NCI-H2171 treated with DMSO at 0.1 percent for 48 hours (cell line): ENCODE data around the gene PDE4B.

Experiments used
- DNase-seq: peaks from one replicate; lab custom pipeline; 2025; lab: John Stamatoyannopoulos, UW

PDE4B gene

DNA sequence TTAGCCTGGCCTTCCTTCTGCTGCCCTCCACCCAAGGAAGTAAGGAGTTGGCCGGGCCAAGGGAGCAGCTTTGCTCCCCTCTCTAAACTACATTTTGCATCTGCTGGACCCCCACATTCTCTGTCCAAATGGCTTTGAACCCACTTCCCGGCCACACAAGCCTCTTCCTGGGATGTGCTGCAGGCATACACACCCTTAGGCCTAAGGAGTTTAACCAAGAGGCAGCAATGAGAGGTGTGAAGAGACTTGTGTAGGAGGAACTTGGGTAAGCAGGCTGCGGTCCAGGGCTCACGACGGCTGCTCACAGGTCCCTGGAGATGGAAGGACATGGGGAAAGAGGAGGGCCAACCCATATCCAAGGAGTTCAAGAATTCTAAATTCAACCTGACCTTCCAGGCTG, 544.6 kb downstream of the PDE4B start:
- no peak for DNase-seq

GRCh38 chr1:66339944-66340343, 547.2 kb downstream of the PDE4B start:
- DNase-seq: no peak

DNA sequence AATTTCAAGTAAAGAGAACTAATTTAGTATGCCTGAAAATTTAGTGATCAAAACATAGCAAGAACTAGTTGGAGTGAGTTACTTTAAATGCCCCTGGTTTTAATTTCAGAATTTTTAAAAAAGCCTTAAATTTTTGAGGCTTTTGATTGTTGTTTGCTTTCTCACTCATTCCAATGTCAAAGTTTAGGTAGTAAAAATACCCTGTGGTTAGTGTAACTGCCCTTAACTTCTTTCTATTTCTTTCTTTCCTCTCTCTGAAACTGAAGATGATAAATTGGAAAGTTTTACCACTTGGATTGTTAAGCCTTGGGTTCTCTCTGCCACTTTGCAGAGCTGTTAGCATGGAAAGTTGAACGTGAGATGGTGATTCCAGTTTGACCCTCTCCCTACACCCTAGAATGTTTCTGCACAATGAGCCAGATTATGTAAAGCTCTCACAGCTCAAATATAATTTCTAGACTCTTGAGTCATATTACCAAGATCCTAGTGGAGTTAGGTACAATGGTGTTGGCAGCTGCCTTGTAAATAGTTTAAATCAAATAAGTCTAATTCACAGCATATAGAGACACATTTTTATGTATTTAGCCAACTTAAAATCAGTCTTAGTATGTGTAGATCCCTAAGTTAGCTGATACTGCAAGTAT, 548.9 kb downstream of the PDE4B start:
- no peak for DNase-seq

DNA sequence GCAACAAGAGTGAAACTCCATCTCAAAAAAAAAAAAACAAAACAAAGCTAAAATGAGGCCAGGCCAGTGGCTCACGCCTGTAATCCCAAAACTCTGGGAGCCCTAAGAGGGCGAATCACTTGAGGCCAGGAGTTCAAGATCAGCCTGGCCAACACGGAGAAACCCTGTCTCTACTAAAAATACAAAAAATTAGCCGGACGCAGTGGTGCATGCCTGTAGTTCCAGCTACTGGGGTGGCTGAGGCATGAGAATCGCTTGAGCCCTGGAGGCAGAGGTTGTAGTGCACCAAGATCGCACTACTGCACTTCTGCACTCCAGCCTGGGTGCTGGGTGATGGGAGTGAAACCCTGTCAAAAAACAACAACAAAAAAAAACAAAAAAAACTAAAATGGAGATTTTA, 550.0 kb downstream of the PDE4B start:
- no peak for DNase-seq

GRCh38 chr1:66343569-66344325, 551.1 kb downstream of the PDE4B start:
- no peak for DNase-seq

- DNase-seq: no peak
These were observed 553.5 kb downstream of the PDE4B start for GRCh38 chr1:66346057-66346795.

GRCh38 chr1:66346873-66347272, 554.2 kb downstream of the PDE4B start:
- DNase-seq: no peak

DNA sequence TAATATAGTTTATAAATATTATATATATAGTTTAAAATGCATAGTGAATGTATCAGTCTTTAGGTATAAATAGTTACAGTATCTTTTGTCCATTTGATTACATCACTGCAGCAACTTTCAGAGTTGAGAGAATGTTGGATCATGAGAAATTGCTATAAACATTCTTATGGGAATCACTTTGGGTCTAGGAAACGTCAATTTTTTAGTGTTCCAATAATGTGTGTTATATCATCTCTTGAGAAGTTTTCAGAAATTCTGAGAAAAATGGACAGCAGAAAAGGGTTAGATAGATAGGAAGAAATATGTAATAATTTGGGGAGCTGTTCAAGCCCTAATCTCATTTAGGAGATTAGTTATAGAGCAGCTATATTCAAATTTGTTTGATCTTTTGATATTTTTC, 556.1 kb downstream of the PDE4B start:
- no peak for DNase-seq

DNA sequence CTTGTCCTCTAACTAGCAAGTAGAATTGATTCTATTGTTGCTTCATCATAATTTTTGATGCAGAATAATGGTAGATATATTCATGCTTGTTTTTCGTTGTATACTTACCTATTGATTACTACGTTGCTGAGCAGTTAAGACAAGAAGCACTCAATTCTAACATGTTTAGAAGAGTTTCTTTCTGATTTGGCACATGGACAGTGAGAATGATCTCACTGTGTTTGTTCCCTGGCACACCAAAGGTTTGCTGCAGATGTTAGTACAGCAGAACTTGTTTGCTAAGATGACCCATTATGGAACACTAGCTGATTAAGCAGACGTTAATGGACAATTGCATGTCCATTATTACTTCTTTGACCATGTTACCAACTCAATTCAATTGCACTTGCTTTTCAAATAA, 556.5 kb downstream of the PDE4B start:
- no peak for DNase-seq

DNA sequence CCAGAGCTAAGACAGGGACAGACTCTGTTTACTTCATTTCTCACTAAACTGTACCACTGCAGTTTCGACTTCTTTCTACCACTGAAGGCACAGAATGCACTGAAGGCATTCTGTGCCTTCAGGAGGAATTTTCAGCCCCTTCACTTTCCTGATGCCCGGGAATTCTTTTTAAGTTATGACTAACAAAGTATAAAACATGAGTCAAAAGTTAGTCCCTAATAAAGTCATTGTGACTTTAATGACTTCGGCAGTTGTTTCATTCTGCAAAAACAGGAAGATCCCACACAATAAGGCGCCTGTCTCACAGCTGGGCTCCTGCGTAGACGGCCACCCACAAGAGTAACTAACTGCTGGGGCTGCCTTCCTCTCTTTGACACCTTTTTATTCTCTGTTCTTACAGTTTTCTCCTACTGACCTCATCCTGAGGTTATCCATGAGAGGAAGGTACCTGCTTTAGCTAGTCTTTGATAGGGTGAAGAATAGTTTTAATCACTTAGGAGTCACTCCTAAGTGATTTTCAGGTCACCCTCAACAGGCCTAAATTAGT, 557.4 kb downstream of the PDE4B start:
- DNase-seq: no peak

DNA sequence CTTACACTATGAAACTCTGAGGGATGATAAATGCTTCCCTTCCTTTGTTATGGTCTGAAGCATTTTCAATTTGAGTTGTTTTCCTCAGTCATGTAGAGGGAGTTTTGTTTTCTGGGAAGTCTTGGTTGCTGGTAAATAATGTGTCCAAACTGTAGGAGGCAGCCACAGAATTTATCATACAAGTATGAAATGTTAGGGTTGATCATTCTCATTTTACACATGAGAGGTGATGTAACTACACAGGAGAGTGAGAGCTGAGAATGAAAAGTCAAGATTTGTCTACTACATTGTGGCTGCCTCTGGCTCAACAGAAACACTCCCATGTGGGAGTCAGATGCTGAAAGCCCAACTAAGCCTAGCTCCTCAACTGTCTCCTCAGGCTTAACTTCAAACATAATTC, 558.8 kb downstream of the PDE4B start:
- no peak for DNase-seq

- DNase-seq: no peak
These were observed 559.2 kb downstream of the PDE4B start for GRCh38 chr1:66351913-66352312.

- no peak for DNase-seq
These were observed 560.1 kb downstream of the PDE4B start for GRCh38 chr1:66352792-66353191.

GRCh38 chr1:66353257-66353656, 560.6 kb downstream of the PDE4B start:
- no peak for DNase-seq

- no peak for DNase-seq
These were observed 561.9 kb downstream of the PDE4B start for GRCh38 chr1:66354311-66355201.

- no peak for DNase-seq
These were observed 563.1 kb downstream of the PDE4B start for GRCh38 chr1:66355756-66356155.

- no peak for DNase-seq
These were observed 563.9 kb downstream of the PDE4B start for GRCh38 chr1:66356605-66357004.

GRCh38 chr1:66357021-66357420, 564.3 kb downstream of the PDE4B start:
- DNase-seq: no peak

DNA sequence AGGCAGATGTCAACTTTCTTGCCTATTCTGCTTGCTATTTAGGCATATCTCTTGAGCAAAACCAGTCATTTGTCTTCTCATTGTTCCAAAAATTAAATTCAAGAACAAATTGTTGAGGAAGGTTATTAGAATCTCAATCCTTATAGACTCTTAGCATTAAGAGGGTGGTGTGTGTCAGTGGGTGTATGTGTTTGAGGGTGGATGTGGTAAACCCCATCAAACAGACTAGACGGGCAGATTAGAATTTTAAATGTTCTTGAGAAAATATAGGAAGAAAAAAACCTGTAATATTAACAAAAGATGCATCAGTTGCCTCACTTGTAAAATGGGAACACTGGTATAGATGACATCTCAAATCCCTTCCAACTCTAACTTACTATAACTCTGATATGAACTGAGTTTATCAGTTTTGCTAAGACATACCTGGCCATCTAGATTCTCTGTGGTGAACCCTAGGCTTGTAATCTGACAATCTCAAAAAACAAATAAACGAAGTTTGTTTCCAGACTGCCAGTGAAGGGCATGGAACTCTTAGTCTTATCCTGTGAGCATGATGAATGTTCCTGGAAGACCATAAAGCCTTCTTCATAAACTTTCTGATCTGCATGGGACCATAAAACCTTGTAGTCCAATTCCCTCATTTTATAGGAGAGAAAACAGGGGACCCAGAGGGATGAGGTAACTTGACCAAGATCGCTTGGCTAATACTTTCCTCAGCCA, 564.9 kb downstream of the PDE4B start:
- no peak for DNase-seq

DNA sequence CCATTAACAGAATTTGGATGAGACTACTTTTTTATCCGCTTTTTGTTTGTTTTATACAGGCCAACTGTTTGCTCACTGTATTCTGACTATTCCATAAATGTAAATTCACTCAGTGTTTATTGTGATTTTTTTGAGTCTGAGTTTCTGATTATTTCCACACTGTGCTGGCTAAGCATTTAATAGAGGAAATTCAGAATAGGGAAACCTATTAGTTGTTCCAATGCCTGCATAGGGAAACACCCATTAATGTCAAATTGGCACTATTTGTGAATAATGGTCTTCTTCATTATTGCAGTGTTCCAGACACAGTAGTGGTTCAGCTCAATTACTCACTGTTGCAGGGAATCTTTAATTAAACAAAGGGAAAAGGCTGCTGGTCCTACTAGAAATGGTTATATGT, 566.6 kb downstream of the PDE4B start:
- DNase-seq: no peak

GRCh38 chr1:66359815-66360214, 567.1 kb downstream of the PDE4B start:
- DNase-seq: peak; percentile 67
